Activated CD8-positive, alpha-beta T cell treated with anti-CD3 and anti-CD28 coated beads for 36 hours (primary cell): ENCODE results near the gene NECTIN1. TPM values are rescaled to one million over a fixed set of nuclear protein-coding genes. Genes with fewer than 3 reads are reported as not detected.

Experiments used
- ATAC-seq: fragments of 200-7000 bp; cut with Tn5 transposase; one replicate; pipeline ENCODE4 v1.10.0; 2021; ENCODE audit warnings: mild to moderate bottlenecking, moderate library complexity
- CTCF ChIA-PET: fragments of 350-600 bp; sonication (Branson Sonifier 250); formaldehyde crosslinking; loops from one replicate; lab custom pipeline; 2021; ENCODE audit warnings: antibody characterized with exemption; lab: Charles Lee
- POLR2A ChIA-PET: fragments of 350-600 bp; sonication (Branson Sonifier 250); formaldehyde crosslinking; loops from one replicate; lab custom pipeline; 2021; ENCODE audit warnings: antibody characterized with exemption; lab: Charles Lee
- DNase-seq: peaks from one replicate; pipeline ENCODE4 v3.0.0-alpha.2; 2020
- H3K27ac Mint-ChIP-seq: one replicate; pipeline ENCODE4 v1.8.0; 2021; ENCODE audit warnings: mild to moderate bottlenecking, mixed read lengths
- H3K27me3 Mint-ChIP-seq: one replicate; pipeline ENCODE4 v1.8.0; 2021; ENCODE audit warnings: mixed read lengths
- H3K36me3 Mint-ChIP-seq: one replicate; pipeline ENCODE4 v1.8.0; 2021; ENCODE audit warnings: low read depth, mixed read lengths
- H3K4me1 Mint-ChIP-seq: one replicate; pipeline ENCODE4 v1.8.0; 2021; ENCODE audit warnings: low read depth, mixed read lengths
- H3K4me3 Mint-ChIP-seq: one replicate; pipeline ENCODE4 v1.8.0; 2021; ENCODE audit warnings: mild to moderate bottlenecking, moderate library complexity, mixed read lengths
- H3K9me3 Mint-ChIP-seq: one replicate; pipeline ENCODE4 v1.8.0; 2021; ENCODE audit warnings: mixed read lengths
- intact Hi-C: fragments of 100-400 bp; cut with micrococcal nuclease; formaldehyde crosslinking; loops from one replicate; pipeline ENCODE4 v1.10.0; 2022
- total RNA-seq, 2 experiments: library from RNA; stranded (reverse); gene quantifications; one replicate each; pipeline ENCODE4 v1.2.3, GENCODE V29; 2021
- TF ChIP-seq, protein P1 (sequence below): fragments of 200-600 bp; IDR thresholded peaks from one replicate; pipeline ENCODE4 v1.8.0; 2022; ENCODE audit warnings: antibody characterized with exemption, mild to moderate bottlenecking

The NECTIN1 gene
- total RNA-seq, 2 experiments from 2014 or later: 2.6 to 3.8 TPM

DNA sequence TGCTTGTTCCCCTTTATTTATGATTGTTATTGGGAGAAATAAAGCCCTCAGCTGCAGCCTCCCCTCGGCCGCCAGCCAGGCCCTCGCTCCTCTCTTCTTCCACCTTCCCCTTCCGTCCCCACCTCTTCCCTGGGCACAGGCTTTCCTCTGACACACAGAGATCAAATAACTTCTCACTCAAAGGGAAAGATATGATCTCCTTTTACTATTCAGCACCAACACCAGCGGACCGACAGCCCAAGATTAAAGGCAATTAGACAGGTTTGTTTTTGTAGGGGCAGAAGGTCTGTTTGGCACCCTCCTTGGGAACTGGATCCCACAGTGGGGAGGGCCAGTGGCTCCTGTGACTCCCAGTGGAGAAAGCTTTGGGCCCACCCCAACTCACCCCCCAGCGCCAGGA, 23.0 kb downstream of the NECTIN1 start:
- intact Hi-C loops: no loop called here
- ATAC-seq (no peak), DNase-seq (no peak)
- Mint-ChIP-seq H3K27ac (no peak overlapping the region), H3K4me1 (peaks cover 11% of the 10 kb centered on the region), H3K27me3 (peaks cover 18% of the 10 kb centered on the region), H3K36me3 (no peaks in the 10 kb centered on the region), H3K9me3 (no peaks in the 10 kb centered on the region), H3K4me3 (no peak overlapping the region)
- POLR2A ChIA-PET: no interaction called here
- CTCF ChIA-PET: no interaction called here
- TF ChIP-seq, protein P1, sequence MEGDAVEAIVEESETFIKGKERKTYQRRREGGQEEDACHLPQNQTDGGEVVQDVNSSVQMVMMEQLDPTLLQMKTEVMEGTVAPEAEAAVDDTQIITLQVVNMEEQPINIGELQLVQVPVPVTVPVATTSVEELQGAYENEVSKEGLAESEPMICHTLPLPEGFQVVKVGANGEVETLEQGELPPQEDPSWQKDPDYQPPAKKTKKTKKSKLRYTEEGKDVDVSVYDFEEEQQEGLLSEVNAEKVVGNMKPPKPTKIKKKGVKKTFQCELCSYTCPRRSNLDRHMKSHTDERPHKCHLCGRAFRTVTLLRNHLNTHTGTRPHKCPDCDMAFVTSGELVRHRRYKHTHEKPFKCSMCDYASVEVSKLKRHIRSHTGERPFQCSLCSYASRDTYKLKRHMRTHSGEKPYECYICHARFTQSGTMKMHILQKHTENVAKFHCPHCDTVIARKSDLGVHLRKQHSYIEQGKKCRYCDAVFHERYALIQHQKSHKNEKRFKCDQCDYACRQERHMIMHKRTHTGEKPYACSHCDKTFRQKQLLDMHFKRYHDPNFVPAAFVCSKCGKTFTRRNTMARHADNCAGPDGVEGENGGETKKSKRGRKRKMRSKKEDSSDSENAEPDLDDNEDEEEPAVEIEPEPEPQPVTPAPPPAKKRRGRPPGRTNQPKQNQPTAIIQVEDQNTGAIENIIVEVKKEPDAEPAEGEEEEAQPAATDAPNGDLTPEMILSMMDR: no peak

DNA sequence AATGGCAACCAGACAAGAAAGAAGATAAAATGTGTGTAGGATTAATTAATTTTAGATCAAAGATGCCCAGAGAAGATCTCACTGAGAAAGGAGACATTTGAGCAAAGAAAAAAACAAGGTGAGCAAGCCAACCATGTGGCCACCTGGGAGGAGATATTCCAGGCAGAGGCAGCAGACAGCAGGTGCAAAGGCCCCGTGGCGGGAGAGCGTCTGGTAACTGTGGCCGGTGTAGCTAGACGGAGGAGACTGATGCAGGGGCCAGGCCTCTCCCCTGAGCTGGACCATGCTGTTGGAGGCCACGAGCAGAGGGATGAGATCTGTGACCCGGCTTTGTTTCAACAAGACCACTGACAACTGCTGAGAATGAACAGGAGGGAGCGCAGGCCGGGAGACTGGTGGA, 23.6 kb downstream of the NECTIN1 start:
- intact Hi-C loops: no loop called here
- Mint-ChIP-seq H3K27ac (no peak overlapping the region), H3K36me3 (no peaks in the 10 kb centered on the region), H3K9me3 (no peaks in the 10 kb centered on the region), H3K4me1 (peaks cover 14% of the 10 kb centered on the region), H3K4me3 (no peak overlapping the region), H3K27me3 (peaks cover 17% of the 10 kb centered on the region)
- DNase-seq (no peak), ATAC-seq (no peak)
- CTCF ChIA-PET: no interaction called here
- POLR2A ChIA-PET: no interaction called here
- TF ChIP-seq, protein P1: no peak

DNA sequence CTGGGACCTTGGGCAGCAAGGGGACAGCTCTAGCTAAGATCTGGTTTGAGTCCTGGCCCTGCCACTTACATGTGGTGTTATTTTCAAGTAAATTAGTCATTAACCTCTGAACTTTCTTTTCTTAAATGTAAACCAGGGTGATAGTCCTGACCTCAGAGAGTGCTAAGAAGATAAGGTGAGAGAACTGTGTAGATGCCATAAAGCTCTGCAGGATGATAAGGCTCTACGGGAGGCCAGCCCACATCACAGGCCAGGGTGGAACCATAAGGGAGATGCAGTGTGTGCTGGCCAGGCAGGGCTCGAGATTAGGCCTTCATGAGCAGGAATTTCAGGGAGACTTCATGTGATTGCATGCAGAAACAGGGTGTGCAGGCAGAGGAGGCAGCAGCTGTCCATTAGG, 24.2 kb downstream of the NECTIN1 start:
- ATAC-seq (no peak), DNase-seq (no peak)
- TF ChIP-seq, protein P1: no peak
- CTCF ChIA-PET: no interaction called here
- intact Hi-C loops: no loop called here
- Mint-ChIP-seq H3K4me3 (no peak overlapping the region), H3K36me3 (no peaks in the 10 kb centered on the region), H3K27ac (no peak overlapping the region), H3K9me3 (no peaks in the 10 kb centered on the region), H3K27me3 (peaks cover 13% of the 10 kb centered on the region), H3K4me1 (peaks cover 10% of the 10 kb centered on the region)
- POLR2A ChIA-PET: no interaction called here

DNA sequence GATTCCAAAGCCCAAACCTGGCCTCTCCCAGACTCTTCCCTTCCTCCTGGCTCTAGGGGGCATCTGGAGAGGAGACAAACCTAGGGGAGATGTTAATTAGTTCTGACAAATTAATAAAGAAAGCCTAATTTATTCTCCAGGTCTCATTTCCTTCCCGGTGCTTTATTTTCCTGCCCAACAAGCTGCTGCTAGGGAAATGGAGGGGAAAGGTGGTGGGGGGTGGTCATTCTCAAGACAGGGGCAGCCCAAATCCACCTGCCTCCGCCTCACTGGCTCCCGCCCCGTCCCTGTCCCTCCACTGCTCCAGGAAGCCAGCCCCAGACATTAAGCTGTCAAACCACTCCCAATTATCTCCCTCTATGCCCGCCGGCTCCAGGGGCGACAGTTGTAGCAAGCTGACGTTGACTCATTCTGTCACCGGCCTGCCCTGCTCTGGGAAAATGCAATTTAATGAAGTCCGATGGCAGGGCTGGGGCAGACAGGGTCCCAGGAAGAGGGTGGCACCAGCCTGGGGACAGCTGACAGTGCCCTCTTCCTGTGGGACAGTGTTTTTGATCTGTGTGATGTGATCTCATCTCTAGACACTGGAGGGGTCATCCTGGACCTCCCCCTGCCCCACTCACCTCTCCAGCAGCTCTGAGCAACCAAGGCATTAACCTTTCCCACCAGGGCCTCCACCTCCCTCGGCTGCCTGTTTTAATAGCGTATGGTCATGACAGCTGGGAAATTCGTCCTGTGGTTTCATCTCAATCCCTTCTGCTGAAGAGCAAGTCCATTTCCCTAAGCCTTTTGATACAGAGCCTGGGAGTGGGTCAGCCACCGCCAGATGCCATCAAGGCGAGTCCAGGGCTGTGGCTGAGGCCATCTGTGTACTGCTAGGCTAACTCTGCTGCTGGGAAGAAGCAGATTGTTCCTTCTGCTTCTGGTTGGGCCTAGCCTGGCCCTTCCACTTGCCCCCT, 27.1 kb downstream of the NECTIN1 start:
- ATAC-seq (no peak), DNase-seq (no peak)
- TF ChIP-seq, protein P1: no peak
- no peak overlapping the region for H3K4me3 Mint-ChIP-seq
- peaks cover 4% of the 10 kb centered on the region for H3K4me1 Mint-ChIP-seq
- POLR2A ChIA-PET: no interaction called here
- no peak overlapping the region for H3K27ac Mint-ChIP-seq
- CTCF ChIA-PET: interaction anchor here (1.4 to 1.9 kb wide), 2 partner anchors 23 to 27 kb away, joined by 3 to 6 read pairs; partner anchors contain the start of gene NECTIN1
- peaks cover 1% of the 10 kb centered on the region for H3K27me3 Mint-ChIP-seq
- H3K36me3 Mint-ChIP-seq: no peaks in the 10 kb centered on the region
- intact Hi-C loops: no loop called here
- H3K9me3 Mint-ChIP-seq: no peaks in the 10 kb centered on the region
